HepG2 (cell line): ENCODE data around the gene RIPOR3. TPM values are rescaled to one million over a fixed set of nuclear protein-coding genes. Genes with fewer than 3 reads are reported as not detected.

Experiments
- ADNP ChIP-seq: sonication (generic); formaldehyde crosslinking; IDR thresholded peaks from 2 replicates; pipeline ENCODE4 v1.4.0; 2020; ENCODE audit warnings: missing genetic modification reagents
- ATF7-NPFF ChIP-seq: sonication (generic); formaldehyde crosslinking; IDR thresholded peaks from 2 replicates; pipeline ENCODE4 v1.8.1; 2023; ENCODE audit warnings: mild to moderate bottlenecking, low read depth, missing genetic modification reagents, moderate library complexity
- CREB3 ChIP-seq: sonication (generic); formaldehyde crosslinking; IDR thresholded peaks from 2 replicates; pipeline ENCODE4 v1.5.0; 2020; ENCODE audit warnings: missing genetic modification reagents
- FOXP4 ChIP-seq: sonication (generic); formaldehyde crosslinking; IDR thresholded peaks from 2 replicates; pipeline ENCODE4 v1.4.0; 2020; ENCODE audit warnings: missing genetic modification reagents
- HBP1 ChIP-seq: IDR thresholded peaks from 2 replicates; pipeline ENCODE4 v1.6.1; 2016; ENCODE audit warnings: low read depth, control low read depth
- KLF16 ChIP-seq, 2 experiments: sonication (generic) in 1 of 2; formaldehyde crosslinking in 1 of 2; IDR thresholded peaks; 2 replicates each; pipeline versions ENCODE4 v1.6.1 to v1.8.0; 2016 to 2023; ENCODE audit warnings: missing genetic modification reagents in 2 of 2, missing compliant biosample characterization in 1 of 2
- KLF6 ChIP-seq: IDR thresholded peaks from 2 replicates; pipeline ENCODE4 v1.8.0; 2016; ENCODE audit warnings: missing biosample characterization, missing genetic modification reagents
- MTF1 ChIP-seq: sonication (generic); formaldehyde crosslinking; IDR thresholded peaks from 2 replicates; pipeline ENCODE4 v1.5.0; 2020; ENCODE audit warnings: missing genetic modification reagents
- PAXIP1 ChIP-seq: sonication (generic); formaldehyde crosslinking; conservative IDR thresholded peaks from 2 replicates; pipeline ENCODE4 v1.4.0; 2020; ENCODE audit warnings: mild to moderate bottlenecking, missing genetic modification reagents, moderate library complexity
- SAFB2 ChIP-seq: sonication (generic); formaldehyde crosslinking; IDR thresholded peaks from 2 replicates; pipeline ENCODE4 v1.5.1; 2020; ENCODE audit warnings: missing genetic modification reagents, low read depth, mild to moderate bottlenecking, borderline replicate concordance
- SRY ChIP-seq: sonication (generic); formaldehyde crosslinking; IDR thresholded peaks from 2 replicates; pipeline ENCODE4 v1.8.0; 2022; ENCODE audit warnings: mild to moderate bottlenecking, missing genetic modification reagents
- STAT5B ChIP-seq: sonication (generic); formaldehyde crosslinking; IDR thresholded peaks from 2 replicates; pipeline ENCODE4 v1.4.0; 2020; ENCODE audit warnings: missing genetic modification reagents
- THAP11 ChIP-seq: IDR thresholded peaks from 2 replicates; pipeline ENCODE4 v1.6.1; 2016; ENCODE audit warnings: missing biosample characterization, missing genetic modification reagents
- WIZ ChIP-seq: sonication (generic); formaldehyde crosslinking; IDR thresholded peaks from 2 replicates; pipeline ENCODE4 v1.5.1; 2020; ENCODE audit warnings: mild to moderate bottlenecking, missing genetic modification reagents
- ZMYM4 ChIP-seq: sonication (generic); formaldehyde crosslinking; IDR thresholded peaks from 2 replicates; pipeline ENCODE4 v1.8.1; 2023; ENCODE audit warnings: mild to moderate bottlenecking, missing genetic modification reagents
- ZNF30 ChIP-seq: sonication (generic); formaldehyde crosslinking; IDR thresholded peaks from 2 replicates; pipeline ENCODE4 v1.5.0; 2020; ENCODE audit warnings: mild to moderate bottlenecking, missing genetic modification reagents
- ZNF512B ChIP-seq: sonication (generic); formaldehyde crosslinking; IDR thresholded peaks from 2 replicates; pipeline ENCODE4 v1.5.1; 2020; ENCODE audit warnings: missing genetic modification reagents, mild to moderate bottlenecking, borderline replicate concordance
- polyA plus RNA-seq, 8 experiments: library from polyadenylated mRNA; depleted of rRNA in 3 of 8; stranded (reverse) in 7 of 8; unstranded in 1 of 8; fragments of >200 nt; fragmentation: Illumina TruSeq in 4 of 8; extraction: Trizol in 4 of 8; gene quantifications; 2 replicates each; pipeline versions ENCODE4 v1.2.1 to v1.2.3, GENCODE V29; 2011 to 2016; ENCODE audit warnings: low read depth in 4 of 8, missing spikeins in 1 of 8, mixed read lengths in 1 of 8; ENCODE audit not compliant: insufficient read depth in 1 of 8
- total RNA-seq, 5 experiments: library from RNA; depleted of rRNA; stranded (reverse); fragments of >200 nt; fragmentation: Illumina TruSeq; extraction: Trizol; gene quantifications; 2 replicates each; pipeline ENCODE4 v1.2.3, GENCODE V29; 2016; ENCODE audit warnings: low read depth in 1 of 5

RIPOR3 gene
- total and polyA plus RNA-seq, 2 of the 13 experiments (the other 11 are each of a cell fraction or from before 2014, with no cell fraction given) = 0.18 TPM; not detected in 1

GRCh38 chr20:50728981-50729874 lies 37.9 kb upstream of the RIPOR3 start (continued):
- TF ChIP-seq PAXIP1 = peak; percentile 44
- no peak for TF ChIP-seq KLF6
- no peak for TF ChIP-seq ATF7-NPFF
- no peak for TF ChIP-seq CREB3 (CRISPR knock-in tag)
- peak; percentile 26; the same call in 1 of the 2 replicates for TF ChIP-seq FOXP4 (CRISPR knock-in tag)
- peak; percentile 70; the same call in 1 of the 2 replicates for TF ChIP-seq ZNF512B (CRISPR knock-in tag)
- no peak; the same call in none of the 2 replicates for TF ChIP-seq SRY (CRISPR knock-in tag)
- no peak for TF ChIP-seq ADNP (CRISPR knock-in tag)
- TF ChIP-seq SAFB2 = no peak
- TF ChIP-seq WIZ = 0 out of 2 replicates have a peak, but pooled peaks have one; percentile 47
- no peak for TF ChIP-seq STAT5B (CRISPR knock-in tag)
- TF ChIP-seq ZMYM4 = 0 out of 2 replicates have a peak, but pooled peaks have one; percentile 30
- TF ChIP-seq KLF16 (CRISPR knock-in tag; IDR thresholded peaks at IDR 0.05) = peak in 1 of 2 experiments; percentile 26; a peak in 1 of 4 replicates
- no peak for TF ChIP-seq ZNF30
- TF ChIP-seq THAP11 = 0 out of 2 replicates have a peak, but pooled peaks have one; percentile 24
- no peak for TF ChIP-seq MTF1
- TF ChIP-seq HBP1 (CRISPR knock-in tag) = no peak
